KMS-11 (cell line): ENCODE measurements around the gene MS4A2.
"Not testable (repeated sequence)": the region's sequence is repeated elsewhere in the genome, so short reads cannot be mapped to it uniquely, and the experiment has no call there.

Experiments
- H2AFZ ChIP-seq: fragments of 200-600 bp; sonication (generic); 2 replicates; pipeline ENCODE4 v1.6.1; 2016; ENCODE audit warnings: antibody characterized with exemption, mixed run types, low read depth
- H3K27ac ChIP-seq: fragments of 200-600 bp; sonication (generic); 2 replicates; pipeline ENCODE4 v1.6.1; 2016; ENCODE audit warnings: mild to moderate bottlenecking, mixed run types
- H3K27me3 ChIP-seq: fragments of 200-600 bp; sonication (generic); 2 replicates; pipeline ENCODE4 v1.6.1; 2017; ENCODE audit warnings: mild to moderate bottlenecking, low read depth, mixed run types, moderate library complexity; ENCODE audit not compliant: insufficient read depth
- H3K36me3 ChIP-seq: fragments of 200-600 bp; sonication (generic); 2 replicates; pipeline ENCODE4 v1.6.1; 2017; ENCODE audit warnings: mild to moderate bottlenecking, mixed run types; ENCODE audit not compliant: insufficient read depth
- H3K4me1 ChIP-seq: fragments of 200-600 bp; sonication (generic); 2 replicates; pipeline ENCODE4 v1.6.1; 2016; ENCODE audit warnings: mild to moderate bottlenecking, low read depth, mixed run types; ENCODE audit not compliant: poor library complexity, severe bottlenecking
- H3K4me2 ChIP-seq: fragments of 200-600 bp; sonication (generic); 2 replicates; pipeline ENCODE4 v1.7.0; 2016; ENCODE audit warnings: mild to moderate bottlenecking, mixed run types
- H3K4me3 ChIP-seq: fragments of 200-600 bp; sonication (generic); IDR thresholded peaks from 2 replicates; pipeline ENCODE4 v1.6.1; 2017; ENCODE audit warnings: low read depth, low read length, mixed read lengths; ENCODE audit not compliant: insufficient read depth
- H3K79me2 ChIP-seq: fragments of 200-600 bp; sonication (generic); 2 replicates; pipeline ENCODE4 v1.6.1; 2016; ENCODE audit warnings: low read depth, mixed run types; ENCODE audit not compliant: insufficient read depth
- H3K9ac ChIP-seq: fragments of 200-600 bp; sonication (generic); 2 replicates; pipeline ENCODE4 v1.6.1; 2016; ENCODE audit warnings: mild to moderate bottlenecking, mixed run types
- H4K20me1 ChIP-seq: fragments of 200-600 bp; sonication (generic); 2 replicates; pipeline ENCODE4 v1.6.1; 2016; ENCODE audit warnings: mild to moderate bottlenecking, mixed run types; ENCODE audit not compliant: insufficient read depth
- CTCF ChIP-seq: fragments of 200-600 bp; sonication (generic); conservative IDR thresholded peaks from 2 replicates; pipeline ENCODE4 v1.6.1; 2017; ENCODE audit warnings: low read depth, mild to moderate bottlenecking, antibody characterized with exemption, low read length, moderate library complexity, mixed read lengths

MS4A2 gene

DNA sequence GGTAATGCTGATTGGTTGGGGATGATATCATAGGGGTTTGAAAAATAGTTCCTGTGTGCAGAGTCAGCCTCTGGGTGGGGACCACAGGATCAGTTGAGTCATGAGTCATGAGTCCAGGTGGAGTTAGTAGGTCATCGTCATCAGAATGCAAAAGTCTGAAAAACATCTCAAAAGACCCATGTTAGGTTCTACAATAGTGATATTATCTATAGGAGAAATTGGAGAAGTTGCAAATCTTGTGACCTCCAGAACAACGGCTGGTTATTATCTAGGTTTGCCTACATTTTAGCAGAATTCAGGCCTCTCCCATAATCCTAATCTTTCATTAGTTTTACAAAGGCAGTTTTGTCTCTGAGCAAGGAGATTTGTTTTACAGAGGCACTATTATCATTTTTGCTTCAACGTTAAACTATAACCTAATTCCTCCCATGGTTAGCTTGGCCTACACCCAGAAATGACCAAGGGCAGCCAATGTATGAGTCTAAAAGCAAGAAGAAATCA, 38.9 kb downstream of the MS4A2 start:
- H2AFZ ChIP-seq, result no peak overlapping the region

GRCh38 chr11:60128376-60128775, 39.9 kb downstream of the MS4A2 start:
- no peak overlapping the region for H2AFZ ChIP-seq
- no peak for TF ChIP-seq CTCF
- H3K79me2 ChIP-seq, result no peaks in the 10 kb centered on the region
- H3K4me1 ChIP-seq, result no peaks in the 10 kb centered on the region
- no peaks in the 10 kb centered on the region for H3K27me3 ChIP-seq
- no peak overlapping the region for H3K4me2 ChIP-seq
- no peak overlapping the region for H3K27ac ChIP-seq
- no peaks in the 10 kb centered on the region for H3K36me3 ChIP-seq
- no peak overlapping the region for H3K4me3 ChIP-seq
- no peak overlapping the region for H3K9ac ChIP-seq
- no peaks in the 10 kb centered on the region for H4K20me1 ChIP-seq

More for the DNA sequence above, 38.9 kb downstream of the MS4A2 start:
- no peaks in the 10 kb centered on the region for H4K20me1 ChIP-seq
- TF ChIP-seq CTCF, result no peak
- no peak overlapping the region for H3K4me3 ChIP-seq
- H3K36me3 ChIP-seq, result no peaks in the 10 kb centered on the region
- H3K27me3 ChIP-seq, result no peaks in the 10 kb centered on the region
- no peaks in the 10 kb centered on the region for H3K79me2 ChIP-seq
- H3K4me1 ChIP-seq, result no peaks in the 10 kb centered on the region
- H3K9ac ChIP-seq, result no peak overlapping the region
- H3K27ac ChIP-seq, result no peak overlapping the region
- H3K4me2 ChIP-seq, result no peak overlapping the region

DNA sequence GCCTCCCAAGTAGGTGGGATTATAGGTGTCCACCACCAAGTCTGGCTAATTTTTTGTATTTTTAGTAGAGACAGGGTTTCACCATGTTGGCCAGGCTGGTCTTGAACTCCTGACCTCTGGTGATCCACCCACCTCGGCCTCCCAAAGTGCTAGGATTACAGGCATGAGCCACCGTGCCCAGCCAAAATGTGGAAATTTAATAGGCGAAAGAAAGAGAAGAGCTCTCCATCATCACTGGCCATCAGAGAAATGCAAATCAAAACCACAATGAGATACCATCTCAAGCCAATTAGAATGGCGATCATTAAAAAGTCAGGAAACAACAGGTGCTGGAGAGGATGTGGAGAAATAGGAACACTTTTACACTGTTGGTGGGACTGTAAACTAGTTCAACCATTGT, 40.4 kb downstream of the MS4A2 start:
- H3K4me1 ChIP-seq, H2AFZ ChIP-seq, H3K9ac ChIP-seq, H4K20me1 ChIP-seq, H3K36me3 ChIP-seq, H3K4me3 ChIP-seq, H3K79me2 ChIP-seq, H3K27me3 ChIP-seq, H3K27ac ChIP-seq, H3K4me2 ChIP-seq: not testable (repeated sequence)

DNA sequence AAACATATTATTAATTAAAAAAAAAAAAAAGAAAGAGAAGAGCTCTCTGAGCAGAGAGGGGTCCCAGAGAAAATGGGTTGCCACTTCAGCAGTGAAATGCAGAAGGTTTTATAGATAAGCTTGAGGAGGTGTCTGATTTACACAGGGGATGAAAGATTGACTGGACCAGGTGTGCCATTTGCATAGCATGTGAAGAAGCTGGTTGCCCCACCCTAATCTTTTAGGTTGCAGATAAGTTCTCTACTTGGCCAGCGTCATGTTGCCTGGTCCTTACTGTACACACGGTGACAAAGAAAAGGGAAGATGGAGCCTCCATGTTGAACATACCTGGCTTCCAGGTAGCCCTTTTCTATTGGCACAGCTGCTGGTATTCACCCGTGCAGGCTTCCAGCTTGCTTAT, 41.4 kb downstream of the MS4A2 start:
- Histone ChIP-seq H3K79me2 (no peaks in the 10 kb centered on the region), H3K27ac (no peak overlapping the region), H3K27me3 (no peaks in the 10 kb centered on the region), H3K4me2 (no peak overlapping the region), H3K36me3 (no peaks in the 10 kb centered on the region), H3K4me3 (no peak overlapping the region), H3K9ac (no peak overlapping the region), H3K4me1 (no peaks in the 10 kb centered on the region), H4K20me1 (no peaks in the 10 kb centered on the region), H2AFZ (no peak overlapping the region)
- no peak for TF ChIP-seq CTCF

- Histone ChIP-seq H3K36me3 (no peaks in the 10 kb centered on the region), H3K4me1 (no peaks in the 10 kb centered on the region), H3K27me3 (no peaks in the 10 kb centered on the region), H3K4me2 (no peak overlapping the region), H4K20me1 (no peaks in the 10 kb centered on the region), H3K27ac (no peak overlapping the region), H3K9ac (no peak overlapping the region), H3K79me2 (no peaks in the 10 kb centered on the region), H3K4me3 (no peak overlapping the region), H2AFZ (no peak overlapping the region)
- peak; percentile 30; the same call in 1 of the 2 replicates for TF ChIP-seq CTCF
Observed at GRCh38 chr11:60130496-60130895, 42.0 kb downstream of the MS4A2 start.
